GM18505 (cell line): ENCODE measurements around the gene ASS1.

Source experiments
- ATAC-seq: cut with Tn5 transposase; IDR thresholded peaks from one replicate; pipeline ENCODE4 v1.9.1; 2021; ENCODE audit not compliant: unreplicated experiment
- POLR2A ChIP-seq: IDR thresholded peaks from 4 replicates; pipeline ENCODE4 v1.6.1; 2011; ENCODE audit warnings: borderline replicate concordance; ENCODE audit not compliant: insufficient read depth, insufficient read length; ENCODE audit errors: extremely low read depth

ASS1 gene

GRCh38 chr9:130448035-130448624 is 3.4 kb downstream of the ASS1 start:
- no peak for ATAC-seq
- TF ChIP-seq POLR2A, result no peak

- no peak for ATAC-seq
- TF ChIP-seq POLR2A, result no peak
These were observed 4.2 kb downstream of the ASS1 start for GRCh38 chr9:130448771-130449603.

GRCh38 chr9:130450344-130451003 is 5.7 kb downstream of the ASS1 start:
- ATAC-seq, result no peak
- TF ChIP-seq POLR2A, result no peak

- TF ChIP-seq POLR2A, result no peak
- no peak for ATAC-seq
These were observed 6.2 kb downstream of the ASS1 start for GRCh38 chr9:130451004-130451390.

DNA sequence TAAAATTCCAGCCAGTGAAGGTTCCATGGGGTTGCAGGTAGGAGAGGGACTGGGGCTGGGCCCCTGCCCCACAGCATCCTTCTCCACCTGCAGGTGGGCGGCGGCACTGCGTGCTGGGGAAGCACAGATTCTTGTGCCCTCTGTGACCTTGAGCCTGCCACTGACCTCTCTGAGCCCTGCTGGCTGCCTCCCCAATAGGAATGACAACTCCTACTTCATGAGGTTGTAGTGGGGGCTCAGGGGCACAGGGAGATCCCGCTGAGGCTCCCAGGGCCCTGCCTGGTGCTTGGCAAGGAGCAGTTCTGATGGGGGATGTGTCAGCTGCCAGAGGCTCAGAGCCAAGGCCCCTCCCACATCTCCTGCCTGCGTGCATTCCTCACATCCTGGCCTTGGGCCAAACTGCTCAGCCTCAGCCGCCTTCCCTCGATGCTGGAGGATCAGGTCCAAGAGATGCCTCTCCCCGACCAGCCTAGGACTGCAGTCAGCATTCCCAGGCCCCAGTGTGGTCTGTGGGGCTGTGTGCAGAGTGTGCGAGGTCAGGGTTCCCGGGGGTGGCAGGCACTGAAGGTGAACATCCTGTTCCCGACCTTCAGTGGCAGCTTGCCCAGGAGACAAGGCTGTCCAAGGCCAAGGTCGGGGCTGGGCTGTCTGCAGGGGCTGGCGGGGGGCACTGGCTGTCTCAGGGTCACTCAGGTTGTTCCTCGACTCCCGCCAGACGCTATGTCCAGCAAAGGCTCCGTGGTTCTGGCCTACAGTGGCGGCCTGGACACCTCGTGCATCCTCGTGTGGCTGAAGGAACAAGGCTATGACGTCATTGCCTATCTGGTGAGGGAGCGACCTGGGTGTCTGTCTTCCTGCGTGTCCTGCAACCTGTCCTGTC is 7.0 kb downstream of the ASS1 start:
- no peak for TF ChIP-seq POLR2A
- ATAC-seq, result no peak

DNA sequence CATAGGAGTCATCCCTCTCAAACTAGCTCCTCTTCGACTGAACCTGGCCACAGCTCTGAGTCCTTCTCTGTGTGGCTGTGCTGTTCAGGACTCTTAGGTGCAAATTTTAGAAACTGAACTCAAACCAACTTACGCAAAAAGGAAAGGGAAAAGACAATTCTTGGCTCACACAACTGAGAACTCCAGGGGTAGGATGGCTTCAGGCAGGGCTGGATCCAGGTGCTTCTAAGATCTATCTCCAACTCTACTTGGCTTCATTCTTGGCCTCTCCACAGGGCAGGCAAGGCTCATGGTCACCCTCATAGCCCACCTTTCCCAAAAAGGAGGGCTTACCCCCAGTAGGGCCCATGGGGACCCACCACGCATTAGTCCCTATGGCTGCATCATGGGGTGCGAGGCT is 8.1 kb downstream of the ASS1 start:
- no peak for ATAC-seq
- no peak for TF ChIP-seq POLR2A

DNA sequence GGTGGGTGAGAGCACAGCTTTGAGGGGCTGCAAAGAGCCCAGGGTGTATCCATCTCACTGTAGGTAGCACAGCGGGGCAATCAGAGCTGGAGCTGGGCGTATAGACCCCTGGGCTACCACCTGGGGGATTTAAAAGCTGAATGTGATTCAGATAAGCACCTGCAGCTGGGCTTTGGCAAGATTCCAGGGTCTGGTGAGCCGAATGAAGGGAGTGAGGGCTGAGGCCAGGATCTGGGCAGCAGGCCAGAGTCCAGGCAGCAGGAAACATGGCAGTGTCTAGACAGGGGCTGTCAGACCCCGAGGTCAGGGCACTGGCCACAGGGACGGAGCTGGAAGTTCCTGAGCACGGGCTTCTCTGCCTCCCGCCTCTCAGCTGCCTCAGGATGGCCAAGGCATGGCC is 8.7 kb downstream of the ASS1 start:
- TF ChIP-seq POLR2A, result no peak
- no peak for ATAC-seq

- TF ChIP-seq POLR2A, result no peak
- no peak for ATAC-seq
These were observed 9.5 kb downstream of the ASS1 start for GRCh38 chr9:130454096-130454811.

GRCh38 chr9:130454812-130455325 is 10.1 kb downstream of the ASS1 start:
- TF ChIP-seq POLR2A, result no peak
- ATAC-seq, result no peak

DNA sequence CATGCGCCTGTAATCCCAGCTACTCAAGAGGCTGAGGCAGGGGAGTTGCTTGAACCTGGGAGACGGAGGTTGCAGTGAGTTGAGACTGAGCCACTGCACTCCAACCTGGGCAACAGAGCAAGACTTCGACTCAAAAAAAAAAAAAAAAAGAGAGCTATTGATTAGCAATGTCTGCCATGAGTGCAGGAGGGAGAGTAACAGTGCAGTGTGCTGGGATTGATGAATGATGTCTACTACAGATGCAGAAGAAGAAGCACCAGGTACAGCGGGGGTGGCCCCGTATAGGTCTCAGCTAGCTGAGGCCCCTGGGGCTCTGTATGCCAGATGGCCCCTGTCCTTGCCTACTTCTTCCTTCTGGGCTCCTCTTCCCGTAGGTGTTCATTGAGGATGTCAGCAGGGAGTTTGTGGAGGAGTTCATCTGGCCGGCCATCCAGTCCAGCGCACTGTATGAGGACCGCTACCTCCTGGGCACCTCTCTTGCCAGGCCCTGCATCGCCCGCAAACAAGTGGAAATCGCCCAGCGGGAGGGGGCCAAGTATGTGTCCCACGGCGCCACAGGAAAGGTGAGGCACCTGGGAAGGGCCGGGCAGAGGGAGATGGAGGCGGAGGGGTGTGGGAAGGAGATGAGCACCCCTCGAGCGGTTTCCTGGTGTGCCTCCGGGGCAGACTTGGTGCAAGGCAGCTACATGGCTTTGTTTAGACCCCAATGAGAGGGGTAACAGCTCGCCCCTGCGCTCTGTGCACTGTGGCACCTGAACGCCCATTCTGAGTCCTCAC is 13.5 kb downstream of the ASS1 start:
- no peak for ATAC-seq
- TF ChIP-seq POLR2A, result no peak

- no peak for ATAC-seq
These were observed 14.0 kb downstream of the ASS1 start for GRCh38 chr9:130458804-130459067.

DNA sequence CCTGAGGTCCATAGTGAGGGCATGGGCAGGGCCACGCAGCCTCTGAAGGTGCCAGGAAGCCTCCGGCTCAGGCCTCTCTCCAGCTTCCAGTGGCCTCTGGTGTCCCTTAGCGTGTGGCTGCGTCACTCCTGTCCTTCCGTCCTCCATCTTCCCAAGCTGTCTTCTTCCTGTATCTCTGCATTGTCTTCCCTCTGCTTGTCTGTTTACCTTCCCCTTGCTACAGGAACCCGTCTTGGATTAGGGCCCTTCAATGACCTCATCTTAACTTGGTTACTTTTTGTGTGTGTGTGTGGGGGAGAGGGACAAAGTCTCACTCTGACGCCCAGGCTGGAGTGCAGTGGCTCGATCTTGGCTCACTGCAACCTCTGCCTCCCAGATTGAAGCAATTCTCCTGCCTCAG is 14.4 kb downstream of the ASS1 start:
- ATAC-seq, result no peak

More at GRCh38 chr9:130458804-130459067, 14.0 kb downstream of the ASS1 start:
- no peak for TF ChIP-seq POLR2A

More for the DNA sequence above, 14.4 kb downstream of the ASS1 start:
- no peak for TF ChIP-seq POLR2A
